ENCODE data around the gene COG2. TPM values are rescaled to one million over a fixed set of nuclear protein-coding genes. Genes with fewer than 3 reads are reported as not detected.
A peak's percentile ranks its signal among the peaks of the same experiment; 100 is the strongest.

COG2 gene
- total and polyA plus RNA-seq, 2 of the 13 experiments (the other 11 are each of a cell fraction or from before 2014, with no cell fraction given) = 16.8 to 36.3 TPM

DNA sequence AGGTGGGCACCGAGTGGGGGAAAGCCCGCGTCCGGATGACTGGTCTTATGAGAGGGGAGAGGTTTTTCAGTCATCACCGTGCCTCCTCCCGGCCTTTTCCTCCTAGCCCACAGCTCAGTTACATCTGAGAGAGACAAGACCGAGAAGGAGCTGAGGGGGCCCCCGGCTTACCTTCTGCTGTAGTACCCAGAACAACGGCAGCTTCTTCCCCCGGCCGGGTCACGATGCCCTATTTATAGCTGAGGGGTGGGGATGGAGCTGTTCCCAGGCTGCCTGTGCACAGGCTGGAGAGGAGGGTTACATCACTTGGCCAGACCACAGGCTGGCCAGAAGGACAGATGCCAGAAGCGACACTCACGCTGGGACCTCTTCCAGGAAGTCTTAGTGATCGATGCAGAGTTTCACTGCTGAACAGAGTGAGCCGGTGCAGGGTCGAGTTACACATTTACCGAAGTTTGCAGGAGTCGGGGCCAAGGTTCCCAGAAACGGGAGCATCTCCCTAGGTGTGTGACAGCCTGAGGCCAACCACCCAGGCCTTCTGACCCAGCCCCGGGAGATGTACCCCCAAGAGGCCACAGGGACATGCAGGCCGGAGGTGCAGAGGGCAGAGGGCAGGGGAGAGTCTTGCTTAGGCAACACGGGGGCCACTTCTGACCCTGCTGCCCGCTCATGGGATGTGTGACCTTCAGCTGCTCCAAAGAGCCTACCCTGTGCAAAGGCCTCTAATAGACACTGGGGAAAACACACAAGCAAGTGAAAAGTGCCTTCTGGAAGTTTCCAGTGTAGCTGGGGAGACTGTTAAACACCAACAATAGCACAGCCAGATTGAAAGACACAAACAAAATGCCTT, 71.9 kb downstream of the COG2 start, which contains the start of gene AGT (continued):
- TF ChIP-seq FOXK2 (IDR thresholded peaks at IDR 0.05) (peak; percentile 33; the same call in 1 of the 2 replicates), ZNF230 (CRISPR knock-in tag; IDR thresholded peaks at IDR 0.05) (peak; percentile 83), ZNF136 (CRISPR knock-in tag; IDR thresholded peaks at IDR 0.05; ENCODE audit: low read depth) (0 out of 2 replicates have a peak, but pooled peaks have one; percentile 63), ZKSCAN8 (CRISPR knock-in tag; IDR thresholded peaks at IDR 0.05; ENCODE audit: borderline replicate concordance) (peak; percentile 94; the same call in 1 of the 2 replicates), ZNF326 (CRISPR knock-in tag; IDR thresholded peaks at IDR 0.05; ENCODE audit: borderline replicate concordance) (no peak), TBP (CRISPR knock-in tag; IDR thresholded peaks at IDR 0.05) (no peak; the same call in 1 of the 2 replicates), TP53 (CRISPR knock-in tag; conservative IDR thresholded peaks at IDR 0.05) (no peak), SATB2 (CRISPR knock-in tag; IDR thresholded peaks at IDR 0.05) (peak; percentile 24; the same call in 1 of the 2 replicates), ZNF572 (CRISPR knock-in tag; IDR thresholded peaks at IDR 0.05) (0 out of 2 replicates have a peak, but pooled peaks have one; percentile 4), RARG (CRISPR knock-in tag; IDR thresholded peaks at IDR 0.05; ENCODE audit: low read depth) (0 out of 2 replicates have a peak, but pooled peaks have one; percentile 41), NCOA5 (CRISPR knock-in tag; IDR thresholded peaks at IDR 0.05) (no peak), MIER2 (CRISPR knock-in tag; IDR thresholded peaks at IDR 0.05) (peak; percentile 75), SRSF4 (IDR thresholded peaks at IDR 0.05; ENCODE audit: low read depth, low read length, poor library complexity, severe bottlenecking) (no peak), BCL6 (CRISPR knock-in tag; IDR thresholded peaks at IDR 0.05) (peak; percentile 91), STAT5B (CRISPR knock-in tag; IDR thresholded peaks at IDR 0.05) (0 out of 2 replicates have a peak, but pooled peaks have one; percentile 20), ADNP (CRISPR knock-in tag; IDR thresholded peaks at IDR 0.05) (no peak), CBX2 (IDR thresholded peaks at IDR 0.05; ENCODE audit: low read depth, low read length) (no peak), CBX2 (CRISPR knock-in tag; IDR thresholded peaks at IDR 0.05; ENCODE audit: low read depth) (peak; percentile 45; the same call in 1 of the 2 replicates), ZFX (CRISPR knock-in tag; IDR thresholded peaks at IDR 0.05; ENCODE audit: low read depth) (peak; percentile 94), ZFP36L1 (CRISPR knock-in tag; IDR thresholded peaks at IDR 0.05) (peak; percentile 94)
- TF ChIP-seq, protein P1, sequence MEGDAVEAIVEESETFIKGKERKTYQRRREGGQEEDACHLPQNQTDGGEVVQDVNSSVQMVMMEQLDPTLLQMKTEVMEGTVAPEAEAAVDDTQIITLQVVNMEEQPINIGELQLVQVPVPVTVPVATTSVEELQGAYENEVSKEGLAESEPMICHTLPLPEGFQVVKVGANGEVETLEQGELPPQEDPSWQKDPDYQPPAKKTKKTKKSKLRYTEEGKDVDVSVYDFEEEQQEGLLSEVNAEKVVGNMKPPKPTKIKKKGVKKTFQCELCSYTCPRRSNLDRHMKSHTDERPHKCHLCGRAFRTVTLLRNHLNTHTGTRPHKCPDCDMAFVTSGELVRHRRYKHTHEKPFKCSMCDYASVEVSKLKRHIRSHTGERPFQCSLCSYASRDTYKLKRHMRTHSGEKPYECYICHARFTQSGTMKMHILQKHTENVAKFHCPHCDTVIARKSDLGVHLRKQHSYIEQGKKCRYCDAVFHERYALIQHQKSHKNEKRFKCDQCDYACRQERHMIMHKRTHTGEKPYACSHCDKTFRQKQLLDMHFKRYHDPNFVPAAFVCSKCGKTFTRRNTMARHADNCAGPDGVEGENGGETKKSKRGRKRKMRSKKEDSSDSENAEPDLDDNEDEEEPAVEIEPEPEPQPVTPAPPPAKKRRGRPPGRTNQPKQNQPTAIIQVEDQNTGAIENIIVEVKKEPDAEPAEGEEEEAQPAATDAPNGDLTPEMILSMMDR (CRISPR knock-in tag; IDR thresholded peaks at IDR 0.05) = peak; percentile 37
- TF ChIP-seq, protein P2, sequence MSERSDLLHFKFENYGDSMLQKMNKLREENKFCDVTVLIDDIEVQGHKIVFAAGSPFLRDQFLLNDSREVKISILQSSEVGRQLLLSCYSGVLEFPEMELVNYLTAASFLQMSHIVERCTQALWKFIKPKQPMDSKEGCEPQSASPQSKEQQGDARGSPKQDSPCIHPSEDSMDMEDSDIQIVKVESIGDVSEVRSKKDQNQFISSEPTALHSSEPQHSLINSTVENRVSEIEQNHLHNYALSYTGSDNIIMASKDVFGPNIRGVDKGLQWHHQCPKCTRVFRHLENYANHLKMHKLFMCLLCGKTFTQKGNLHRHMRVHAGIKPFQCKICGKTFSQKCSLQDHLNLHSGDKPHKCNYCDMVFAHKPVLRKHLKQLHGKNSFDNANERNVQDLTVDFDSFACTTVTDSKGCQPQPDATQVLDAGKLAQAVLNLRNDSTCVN (CRISPR knock-in tag; IDR thresholded peaks at IDR 0.05; ENCODE audit: borderline replicate concordance) = no peak; the same call in 1 of the 2 replicates
- TF ChIP-seq, protein P3, sequence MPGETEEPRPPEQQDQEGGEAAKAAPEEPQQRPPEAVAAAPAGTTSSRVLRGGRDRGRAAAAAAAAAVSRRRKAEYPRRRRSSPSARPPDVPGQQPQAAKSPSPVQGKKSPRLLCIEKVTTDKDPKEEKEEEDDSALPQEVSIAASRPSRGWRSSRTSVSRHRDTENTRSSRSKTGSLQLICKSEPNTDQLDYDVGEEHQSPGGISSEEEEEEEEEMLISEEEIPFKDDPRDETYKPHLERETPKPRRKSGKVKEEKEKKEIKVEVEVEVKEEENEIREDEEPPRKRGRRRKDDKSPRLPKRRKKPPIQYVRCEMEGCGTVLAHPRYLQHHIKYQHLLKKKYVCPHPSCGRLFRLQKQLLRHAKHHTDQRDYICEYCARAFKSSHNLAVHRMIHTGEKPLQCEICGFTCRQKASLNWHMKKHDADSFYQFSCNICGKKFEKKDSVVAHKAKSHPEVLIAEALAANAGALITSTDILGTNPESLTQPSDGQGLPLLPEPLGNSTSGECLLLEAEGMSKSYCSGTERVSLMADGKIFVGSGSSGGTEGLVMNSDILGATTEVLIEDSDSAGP (CRISPR knock-in tag; IDR thresholded peaks at IDR 0.05; ENCODE audit: borderline replicate concordance) = peak; percentile 96
- TF ChIP-seq, protein P4, sequence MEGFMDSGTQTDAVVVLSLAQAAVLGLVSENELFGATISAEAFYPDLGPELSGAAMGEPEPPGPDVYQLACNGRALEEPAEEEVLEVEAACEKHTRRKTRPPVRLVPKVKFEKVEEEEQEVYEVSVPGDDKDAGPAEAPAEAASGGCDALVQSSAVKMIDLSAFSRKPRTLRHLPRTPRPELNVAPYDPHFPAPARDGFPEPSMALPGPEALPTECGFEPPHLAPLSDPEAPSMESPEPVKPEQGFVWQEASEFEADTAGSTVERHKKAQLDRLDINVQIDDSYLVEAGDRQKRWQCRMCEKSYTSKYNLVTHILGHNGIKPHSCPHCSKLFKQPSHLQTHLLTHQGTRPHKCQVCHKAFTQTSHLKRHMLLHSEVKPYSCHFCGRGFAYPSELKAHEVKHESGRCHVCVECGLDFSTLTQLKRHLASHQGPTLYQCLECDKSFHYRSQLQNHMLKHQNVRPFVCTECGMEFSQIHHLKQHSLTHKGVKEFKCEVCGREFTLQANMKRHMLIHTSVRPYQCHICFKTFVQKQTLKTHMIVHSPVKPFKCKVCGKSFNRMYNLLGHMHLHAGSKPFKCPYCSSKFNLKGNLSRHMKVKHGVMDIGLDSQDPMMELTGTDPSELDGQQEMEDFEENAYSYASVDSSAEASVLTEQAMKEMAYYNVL (CRISPR knock-in tag; IDR thresholded peaks at IDR 0.05; ENCODE audit: borderline replicate concordance) = peak; percentile 96
